DOHH2 (cell line): Measurements from ENCODE around the gene KLF4.

Experiments
- H3F3A ChIP-seq: fragments of 200-600 bp; sonication (generic), shearing (Covaris generic); 2 replicates; pipeline ENCODE4 v1.6.0; 2016; ENCODE audit warnings: antibody characterized with exemption, mild to moderate bottlenecking; ENCODE audit not compliant: control insufficient read depth, insufficient read depth
- H3K27ac ChIP-seq: fragments of 200-600 bp; sonication (generic); 2 replicates; pipeline ENCODE4 v1.5.1; 2014; ENCODE audit warnings: low read depth, mild to moderate bottlenecking, low read length, moderate library complexity
- H3K27me3 ChIP-seq: fragments of 200-600 bp; sonication (generic); 2 replicates; pipeline ENCODE4 v1.6.1; 2014; ENCODE audit warnings: mild to moderate bottlenecking, low read length, mixed read lengths; ENCODE audit not compliant: control insufficient read depth
- H3K36me3 ChIP-seq: fragments of 200-600 bp; sonication (generic); 2 replicates; pipeline ENCODE4 v1.6.1; 2014; ENCODE audit warnings: mild to moderate bottlenecking, low read length, moderate library complexity, mixed read lengths; ENCODE audit not compliant: control insufficient read depth
- H3K4me1 ChIP-seq: fragments of 200-600 bp; sonication (generic); 2 replicates; pipeline ENCODE4 v1.6.1; 2014; ENCODE audit warnings: mild to moderate bottlenecking, low read length, mixed read lengths; ENCODE audit not compliant: control insufficient read depth
- H3K4me2 ChIP-seq: fragments of 200-600 bp; sonication (generic); 2 replicates; pipeline ENCODE4 v1.6.0; 2014; ENCODE audit warnings: mild to moderate bottlenecking, low read length, moderate library complexity
- H3K4me3 ChIP-seq: fragments of 200-600 bp; sonication (generic); 2 replicates; pipeline ENCODE4 v1.5.1; 2014; ENCODE audit warnings: mild to moderate bottlenecking, low read length, mixed read lengths
- H3K79me2 ChIP-seq: fragments of 200-600 bp; sonication (generic); 2 replicates; pipeline ENCODE4 v1.6.1; 2014; ENCODE audit warnings: mild to moderate bottlenecking, low read length, mixed read lengths; ENCODE audit not compliant: control insufficient read depth
- H3K9me2 ChIP-seq: fragments of 200-600 bp; sonication (generic); replicated peaks from 2 replicates; pipeline ENCODE4 v1.6.1; 2014; ENCODE audit warnings: mild to moderate bottlenecking, low read length, mixed read lengths; ENCODE audit not compliant: control insufficient read depth
- H3K9me3 ChIP-seq: fragments of 200-600 bp; sonication (generic); 2 replicates; pipeline ENCODE4 v1.6.1; 2014; ENCODE audit warnings: antibody characterized with exemption, low read length, mixed read lengths; ENCODE audit not compliant: control insufficient read depth, insufficient read depth
- H4K20me1 ChIP-seq: fragments of 200-600 bp; sonication (generic); 2 replicates; pipeline ENCODE4 v1.6.0; 2014; ENCODE audit warnings: low read depth, mild to moderate bottlenecking, antibody characterized with exemption, low read length, moderate library complexity; ENCODE audit not compliant: control insufficient read depth, insufficient read depth
- CTCF ChIP-seq: fragments of 200-600 bp; sonication (generic); IDR thresholded peaks from one replicate; pipeline ENCODE4 v1.5.1; 2014; ENCODE audit warnings: antibody characterized with exemption, mild to moderate bottlenecking, low read depth, low read length; ENCODE audit not compliant: poor library complexity, severe bottlenecking
- EZH2phosphoT487 ChIP-seq: fragments of 200-600 bp; sonication (generic); IDR thresholded peaks from 2 replicates; pipeline ENCODE4 v1.6.1; 2017; ENCODE audit warnings: borderline replicate concordance, mild to moderate bottlenecking, antibody characterized with exemption, low read length, moderate library complexity, mixed read lengths

Gene KLF4

DNA sequence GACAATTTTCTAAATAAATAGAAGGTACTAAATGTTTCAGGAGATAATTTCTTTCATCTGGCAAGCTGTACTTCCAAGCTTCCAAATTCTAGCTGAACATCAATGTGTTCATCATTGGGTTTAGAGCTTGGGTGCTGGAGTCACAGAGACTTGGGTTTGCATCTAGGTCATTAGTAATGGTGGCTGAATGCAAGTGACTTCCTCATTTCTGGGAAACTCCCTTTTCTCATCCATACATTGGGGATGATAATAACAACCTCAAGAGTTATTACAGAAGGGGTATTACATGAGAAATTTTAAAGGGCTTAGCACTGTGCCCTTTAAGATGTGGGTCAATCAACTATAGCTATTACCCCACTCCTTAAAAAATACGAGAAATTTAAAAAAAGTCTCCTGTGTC, 41.1 kb upstream of the KLF4 start:
- H3K4me1 ChIP-seq = no peaks in the 10 kb centered on the region
- no peak overlapping the region for H3K4me2 ChIP-seq
- H3K27ac ChIP-seq = no peak overlapping the region
- no peak overlapping the region for H3K4me3 ChIP-seq
- no peaks in the 10 kb centered on the region for H3F3A ChIP-seq
- TF ChIP-seq CTCF (no peak), EZH2phosphoT487 (no peak)
- H4K20me1 ChIP-seq = no peaks in the 10 kb centered on the region
- H3K27me3 ChIP-seq = no peaks in the 10 kb centered on the region
- no peaks in the 10 kb centered on the region for H3K9me3 ChIP-seq
- H3K9me2 ChIP-seq = no peaks in the 10 kb centered on the region
- H3K36me3 ChIP-seq = no peaks in the 10 kb centered on the region
- H3K79me2 ChIP-seq = no peaks in the 10 kb centered on the region

DNA sequence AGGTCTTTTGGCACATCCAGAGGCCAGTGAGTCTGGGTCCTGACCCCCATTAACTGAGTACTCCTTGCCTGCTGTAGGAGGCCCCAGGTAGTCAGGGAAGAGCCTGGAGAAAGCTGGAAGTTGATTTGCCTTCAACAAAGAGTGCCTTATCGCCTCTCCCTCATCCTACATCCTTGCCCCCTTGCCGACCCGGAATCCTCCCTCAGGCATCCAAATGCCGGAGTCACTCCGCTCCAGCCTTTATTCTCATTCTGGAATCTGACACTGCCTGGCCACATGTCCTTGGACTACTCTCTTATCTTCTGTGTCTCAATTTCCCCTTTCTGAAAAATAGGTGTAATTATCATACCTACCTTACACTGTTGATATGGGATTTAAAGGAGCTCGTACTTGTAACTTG, 39.1 kb upstream of the KLF4 start:
- Histone ChIP-seq H3K27me3 (no peaks in the 10 kb centered on the region), H3F3A (no peaks in the 10 kb centered on the region), H4K20me1 (no peaks in the 10 kb centered on the region), H3K9me3 (no peaks in the 10 kb centered on the region), H3K4me1 (no peaks in the 10 kb centered on the region), H3K79me2 (no peaks in the 10 kb centered on the region), H3K4me2 (no peak overlapping the region), H3K4me3 (no peak overlapping the region), H3K27ac (no peak overlapping the region), H3K36me3 (no peaks in the 10 kb centered on the region), H3K9me2 (no peaks in the 10 kb centered on the region)
- TF ChIP-seq EZH2phosphoT487 (no peak), CTCF (no peak)

DNA sequence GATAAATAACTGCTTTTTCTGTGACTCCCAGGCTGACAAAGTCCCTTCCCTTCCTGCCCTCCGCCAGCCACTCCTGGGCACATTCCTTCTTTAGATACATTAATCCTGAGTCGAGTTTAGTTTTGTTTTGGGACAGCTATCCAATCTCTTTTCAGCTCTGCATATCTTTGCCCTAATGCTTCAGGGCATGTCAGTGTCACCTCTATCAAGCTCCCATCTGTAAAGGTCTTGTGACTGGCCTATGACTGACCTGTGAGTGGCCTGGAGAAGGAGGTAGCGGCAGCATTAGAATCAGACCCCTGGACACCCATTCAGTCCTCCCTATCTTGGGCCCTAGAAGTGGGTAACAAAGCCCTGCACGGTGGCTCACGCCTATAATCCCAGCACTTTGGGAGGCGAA, 34.0 kb upstream of the KLF4 start:
- H3K4me2 ChIP-seq = no peak overlapping the region
- H3K27ac ChIP-seq = no peak overlapping the region
- H3K4me1 ChIP-seq = no peaks in the 10 kb centered on the region
- no peaks in the 10 kb centered on the region for H4K20me1 ChIP-seq
- H3K9me2 ChIP-seq = no peaks in the 10 kb centered on the region
- H3K27me3 ChIP-seq = no peaks in the 10 kb centered on the region
- no peak overlapping the region for H3K4me3 ChIP-seq
- H3K36me3 ChIP-seq = no peaks in the 10 kb centered on the region
- no peaks in the 10 kb centered on the region for H3F3A ChIP-seq
- TF ChIP-seq CTCF = no peak
- TF ChIP-seq EZH2phosphoT487 = no peak
- no peaks in the 10 kb centered on the region for H3K79me2 ChIP-seq
- H3K9me3 ChIP-seq = no peaks in the 10 kb centered on the region

- no peak overlapping the region for H3K27ac ChIP-seq
- H3K9me2 ChIP-seq = no peaks in the 10 kb centered on the region
- H3K36me3 ChIP-seq = no peaks in the 10 kb centered on the region
- H3K4me1 ChIP-seq = no peaks in the 10 kb centered on the region
- TF ChIP-seq EZH2phosphoT487 = no peak
- no peak for TF ChIP-seq CTCF
- H3F3A ChIP-seq = no peaks in the 10 kb centered on the region
- no peaks in the 10 kb centered on the region for H3K79me2 ChIP-seq
- no peaks in the 10 kb centered on the region for H4K20me1 ChIP-seq
- H3K4me3 ChIP-seq = no peak overlapping the region
- no peaks in the 10 kb centered on the region for H3K9me3 ChIP-seq
- no peak overlapping the region for H3K4me2 ChIP-seq
- no peaks in the 10 kb centered on the region for H3K27me3 ChIP-seq
Observed at GRCh38 chr9:107520186-107520585, 30.6 kb upstream of the KLF4 start.
